ENCODE results near the gene TMEM132D. TPM values are rescaled to one million over a fixed set of nuclear protein-coding genes. Genes with fewer than 3 reads are reported as not detected.

TMEM132D gene
- total and polyA plus RNA-seq, 2 experiments from 2014 or later, result 2.0 to 2.4 TPM

DNA sequence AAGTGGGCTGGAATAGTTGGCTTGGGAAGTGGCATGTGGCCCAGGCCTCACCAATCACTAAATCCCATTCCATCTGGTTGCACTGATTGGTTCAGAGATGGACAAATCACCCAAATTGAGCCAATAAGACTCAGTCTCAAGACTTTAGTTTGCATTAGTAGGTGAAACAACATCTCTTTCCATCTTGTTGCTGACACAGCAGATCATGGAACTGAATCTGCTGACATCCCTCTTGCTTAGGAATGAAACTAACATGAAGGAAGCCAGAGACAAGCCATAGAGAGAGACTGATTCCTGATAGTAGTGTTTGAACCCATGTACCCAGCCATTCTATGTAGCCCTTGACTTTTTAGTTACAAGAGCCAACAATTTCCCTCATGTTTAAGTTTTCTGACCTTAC is 743.5 kb downstream of the TMEM132D start:
- H3K79me2 ChIP-seq, result no peaks in the 10 kb centered on the region
- no peak overlapping the region for H3K4me2 ChIP-seq
- H3K4me1 ChIP-seq (ENCODE audit: insufficient read depth), result no peaks in the 10 kb centered on the region
- no peak overlapping the region for H3K4me3 ChIP-seq
- H3K9me3 ChIP-seq (ENCODE audit: low read depth), result no peaks in the 10 kb centered on the region
- H2AFZ ChIP-seq, result no peak overlapping the region
- H3K27ac ChIP-seq, result no peak overlapping the region
- no peaks in the 10 kb centered on the region for H3K36me3 ChIP-seq (replicated peaks; ENCODE audit: insufficient read depth, low read depth)
- no peak for TF ChIP-seq EZH2phosphoT487 (IDR thresholded peaks at IDR 0.05; ENCODE audit: low read depth, severe bottlenecking, unreplicated experiment)
- no peak for TF ChIP-seq EZH2 (IDR thresholded peaks at IDR 0.05; ENCODE audit: borderline replicate concordance)
- TF ChIP-seq, protein P1, sequence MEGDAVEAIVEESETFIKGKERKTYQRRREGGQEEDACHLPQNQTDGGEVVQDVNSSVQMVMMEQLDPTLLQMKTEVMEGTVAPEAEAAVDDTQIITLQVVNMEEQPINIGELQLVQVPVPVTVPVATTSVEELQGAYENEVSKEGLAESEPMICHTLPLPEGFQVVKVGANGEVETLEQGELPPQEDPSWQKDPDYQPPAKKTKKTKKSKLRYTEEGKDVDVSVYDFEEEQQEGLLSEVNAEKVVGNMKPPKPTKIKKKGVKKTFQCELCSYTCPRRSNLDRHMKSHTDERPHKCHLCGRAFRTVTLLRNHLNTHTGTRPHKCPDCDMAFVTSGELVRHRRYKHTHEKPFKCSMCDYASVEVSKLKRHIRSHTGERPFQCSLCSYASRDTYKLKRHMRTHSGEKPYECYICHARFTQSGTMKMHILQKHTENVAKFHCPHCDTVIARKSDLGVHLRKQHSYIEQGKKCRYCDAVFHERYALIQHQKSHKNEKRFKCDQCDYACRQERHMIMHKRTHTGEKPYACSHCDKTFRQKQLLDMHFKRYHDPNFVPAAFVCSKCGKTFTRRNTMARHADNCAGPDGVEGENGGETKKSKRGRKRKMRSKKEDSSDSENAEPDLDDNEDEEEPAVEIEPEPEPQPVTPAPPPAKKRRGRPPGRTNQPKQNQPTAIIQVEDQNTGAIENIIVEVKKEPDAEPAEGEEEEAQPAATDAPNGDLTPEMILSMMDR (IDR thresholded peaks at IDR 0.05; ENCODE audit: poor library complexity), result no peak
- no peak for DNase-seq (ENCODE audit: low spot score)
- no peaks in the 10 kb centered on the region for H3K27me3 ChIP-seq
- no peaks in the 10 kb centered on the region for H4K20me1 ChIP-seq (ENCODE audit: insufficient read depth, poor library complexity, severe bottlenecking)
- H3K9me2 ChIP-seq (replicated peaks; ENCODE audit: insufficient read depth), result no peaks in the 10 kb centered on the region

DNA sequence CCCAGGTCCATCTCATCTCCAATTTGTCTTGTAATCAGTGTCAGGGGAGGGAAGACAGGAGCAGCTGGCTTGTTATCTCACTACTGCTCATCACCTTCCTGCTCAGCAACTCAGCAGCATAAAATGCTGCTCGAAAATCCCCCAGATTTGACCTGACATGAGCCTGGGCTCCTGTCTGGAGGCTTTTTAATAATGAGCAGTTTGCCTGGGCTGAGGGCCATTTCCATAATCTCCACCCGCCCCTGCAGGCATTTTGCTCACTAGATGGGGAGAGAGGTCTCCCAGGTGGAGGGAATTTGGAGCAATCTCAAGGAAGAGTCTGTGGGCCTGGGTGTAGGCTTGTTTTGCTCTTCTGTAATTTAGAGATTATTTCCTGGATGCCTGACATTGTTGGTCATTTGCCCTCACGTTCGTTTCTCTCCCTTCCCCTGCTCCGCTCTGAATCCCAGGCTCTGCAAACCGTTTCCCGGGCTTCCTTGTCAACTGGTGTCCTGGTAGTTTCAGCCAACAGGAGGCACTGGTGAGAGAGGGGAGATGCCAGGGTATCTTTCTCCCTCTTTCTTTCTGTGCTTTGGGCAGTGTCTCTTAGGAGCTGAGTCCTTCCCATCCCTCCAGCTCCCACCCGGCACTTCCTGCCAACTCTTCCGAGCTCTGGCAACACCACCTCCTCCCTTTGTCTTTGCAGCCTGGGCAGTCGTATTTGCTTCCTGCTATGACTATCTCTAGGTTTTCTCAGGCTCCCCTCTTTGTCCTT is 751.3 kb downstream of the TMEM132D start:
- Histone ChIP-seq H3K36me3 (replicated peaks; ENCODE audit: insufficient read depth, low read depth) (no peaks in the 10 kb centered on the region), H3K27me3 (no peaks in the 10 kb centered on the region), H2AFZ (no peak overlapping the region), H3K27ac (no peak overlapping the region), H3K9me3 (ENCODE audit: low read depth) (no peaks in the 10 kb centered on the region), H3K79me2 (no peaks in the 10 kb centered on the region), H3K4me2 (no peak overlapping the region), H3K4me3 (no peak overlapping the region), H3K9me2 (replicated peaks; ENCODE audit: insufficient read depth) (no peaks in the 10 kb centered on the region), H3K4me1 (ENCODE audit: insufficient read depth) (no peaks in the 10 kb centered on the region), H4K20me1 (ENCODE audit: insufficient read depth, poor library complexity, severe bottlenecking) (no peaks in the 10 kb centered on the region)
- TF ChIP-seq, protein P1 (IDR thresholded peaks at IDR 0.05; ENCODE audit: poor library complexity), result no peak
- no peak for TF ChIP-seq EZH2 (IDR thresholded peaks at IDR 0.05; ENCODE audit: borderline replicate concordance)
- TF ChIP-seq EZH2phosphoT487 (IDR thresholded peaks at IDR 0.05; ENCODE audit: low read depth, severe bottlenecking, unreplicated experiment), result no peak
- 41% methylated on average over 10 of the region's 10 CpGs for WGBS (ENCODE audit: low lambda C conversion rate, missing lambda C conversion rate)
- no peak for DNase-seq (ENCODE audit: low spot score)

DNA sequence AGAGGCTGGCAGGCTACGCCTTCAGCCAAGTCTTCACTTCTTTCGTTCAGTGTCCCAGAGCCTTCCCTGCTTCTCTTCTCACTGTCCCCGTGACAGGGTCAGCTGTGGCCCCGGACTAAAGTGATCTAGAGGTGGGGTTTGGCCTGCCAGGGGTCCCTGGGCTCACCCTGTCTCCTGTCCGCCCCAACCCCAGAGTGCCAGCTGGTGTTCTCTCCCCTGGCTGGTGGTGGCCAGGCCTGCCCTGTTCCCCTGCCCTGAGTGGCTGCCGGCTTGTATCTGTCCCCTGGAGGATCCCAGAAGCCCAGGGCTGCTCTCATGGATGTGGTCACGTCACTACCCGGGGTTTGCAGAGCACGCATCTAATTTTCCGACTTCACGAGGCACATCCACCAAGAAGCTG is 753.1 kb downstream of the TMEM132D start:
- no peak overlapping the region for H3K4me3 ChIP-seq
- H3K79me2 ChIP-seq, result no peaks in the 10 kb centered on the region
- DNase-seq (ENCODE audit: low spot score), result no peak
- no peaks in the 10 kb centered on the region for H4K20me1 ChIP-seq (ENCODE audit: insufficient read depth, poor library complexity, severe bottlenecking)
- H3K4me1 ChIP-seq (ENCODE audit: insufficient read depth), result no peaks in the 10 kb centered on the region
- H3K27me3 ChIP-seq, result no peaks in the 10 kb centered on the region
- no peak overlapping the region for H2AFZ ChIP-seq
- no peak overlapping the region for H3K4me2 ChIP-seq
- H3K9me2 ChIP-seq (replicated peaks; ENCODE audit: insufficient read depth), result no peaks in the 10 kb centered on the region
- no peaks in the 10 kb centered on the region for H3K36me3 ChIP-seq (replicated peaks; ENCODE audit: insufficient read depth, low read depth)
- no peak for TF ChIP-seq EZH2phosphoT487 (IDR thresholded peaks at IDR 0.05; ENCODE audit: low read depth, severe bottlenecking, unreplicated experiment)
- TF ChIP-seq EZH2 (IDR thresholded peaks at IDR 0.05; ENCODE audit: borderline replicate concordance), result no peak
- TF ChIP-seq, protein P1 (IDR thresholded peaks at IDR 0.05; ENCODE audit: poor library complexity), result no peak
- H3K9me3 ChIP-seq (ENCODE audit: low read depth), result no peaks in the 10 kb centered on the region
- H3K27ac ChIP-seq, result no peak overlapping the region
- WGBS (ENCODE audit: low lambda C conversion rate, missing lambda C conversion rate), result 85% methylated on average over 11 of the region's 11 CpGs
